PFSK-1 (cell line): Measurements from ENCODE around the gene SETDB1.

Experiments used
- FOXP2 ChIP-seq: optimal IDR thresholded peaks from 2 replicates; pipeline ENCODE3; 2011; ENCODE audit warnings: borderline replicate concordance, control low read depth, inconsistent platforms; ENCODE audit not compliant: insufficient read depth; ENCODE audit errors: extremely low read length, extremely low read depth
- POLR2AphosphoS5 ChIP-seq: IDR thresholded peaks from 2 replicates; pipeline ENCODE4 v1.6.1; 2012; ENCODE audit warnings: low read depth, mild to moderate bottlenecking, control low read depth, low read length, moderate library complexity
- REST ChIP-seq, 2 experiments: IDR thresholded peaks; 2 replicates each; pipeline versions ENCODE4 v1.6.1 to v1.8.0; 2011 to 2012; ENCODE audit warnings: low read depth in 2 of 2, low read length in 2 of 2, control low read depth in 1 of 2, inconsistent platforms in 1 of 2, mild to moderate bottlenecking in 1 of 2, moderate library complexity in 1 of 2; ENCODE audit not compliant: insufficient read depth in 1 of 2
- SIN3A ChIP-seq: IDR thresholded peaks from 2 replicates; pipeline ENCODE4 v1.6.1; 2012; ENCODE audit warnings: mild to moderate bottlenecking, low read length, moderate library complexity, borderline replicate concordance; ENCODE audit not compliant: insufficient read depth
- TAF1 ChIP-seq: IDR thresholded peaks from 2 replicates; pipeline ENCODE4 v1.6.1; 2012; ENCODE audit warnings: low read length, control low read depth, borderline replicate concordance; ENCODE audit not compliant: insufficient read depth

Gene SETDB1

GRCh38 chr1:150999051-150999674 is 73.0 kb downstream of the SETDB1 start:
- TF ChIP-seq POLR2AphosphoS5 = no peak
- no peak for TF ChIP-seq REST (IDR thresholded peaks at IDR 0.05; ENCODE audit: insufficient read depth in 1 of 2, low read depth in 2 of 2, low read length in 2 of 2)
- TF ChIP-seq FOXP2 = no peak
- no peak for TF ChIP-seq TAF1
- no peak for TF ChIP-seq SIN3A

GRCh38 chr1:150999926-151000325 is 73.8 kb downstream of the SETDB1 start:
- TF ChIP-seq TAF1 (no peak), REST (IDR thresholded peaks at IDR 0.05; ENCODE audit: insufficient read depth in 1 of 2, low read depth in 2 of 2, low read length in 2 of 2) (no peak), SIN3A (no peak)

- TF ChIP-seq SIN3A (no peak), REST (IDR thresholded peaks at IDR 0.05; ENCODE audit: insufficient read depth in 1 of 2, low read depth in 2 of 2, low read length in 2 of 2) (no peak), POLR2AphosphoS5 (no peak), TAF1 (no peak), FOXP2 (no peak)
Observed at GRCh38 chr1:151000408-151000807, 74.2 kb downstream of the SETDB1 start.

- TF ChIP-seq POLR2AphosphoS5 = no peak
- no peak for TF ChIP-seq FOXP2
- no peak for TF ChIP-seq REST (IDR thresholded peaks at IDR 0.05; ENCODE audit: insufficient read depth in 1 of 2, low read depth in 2 of 2, low read length in 2 of 2)
- TF ChIP-seq TAF1 = no peak
- TF ChIP-seq SIN3A = no peak
Observed at GRCh38 chr1:151001602-151002001, 75.4 kb downstream of the SETDB1 start.

GRCh38 chr1:151002051-151002450 is 75.9 kb downstream of the SETDB1 start:
- TF ChIP-seq SIN3A (no peak), FOXP2 (no peak), POLR2AphosphoS5 (no peak), REST (IDR thresholded peaks at IDR 0.05; ENCODE audit: insufficient read depth in 1 of 2, low read depth in 2 of 2, low read length in 2 of 2) (no peak), TAF1 (no peak)
